ENCODE results near the gene FNDC7.
"Not testable (repeated sequence)": the region's sequence is repeated elsewhere in the genome, so short reads cannot be mapped to it uniquely, and the experiment has no call there.

Gene FNDC7

DNA sequence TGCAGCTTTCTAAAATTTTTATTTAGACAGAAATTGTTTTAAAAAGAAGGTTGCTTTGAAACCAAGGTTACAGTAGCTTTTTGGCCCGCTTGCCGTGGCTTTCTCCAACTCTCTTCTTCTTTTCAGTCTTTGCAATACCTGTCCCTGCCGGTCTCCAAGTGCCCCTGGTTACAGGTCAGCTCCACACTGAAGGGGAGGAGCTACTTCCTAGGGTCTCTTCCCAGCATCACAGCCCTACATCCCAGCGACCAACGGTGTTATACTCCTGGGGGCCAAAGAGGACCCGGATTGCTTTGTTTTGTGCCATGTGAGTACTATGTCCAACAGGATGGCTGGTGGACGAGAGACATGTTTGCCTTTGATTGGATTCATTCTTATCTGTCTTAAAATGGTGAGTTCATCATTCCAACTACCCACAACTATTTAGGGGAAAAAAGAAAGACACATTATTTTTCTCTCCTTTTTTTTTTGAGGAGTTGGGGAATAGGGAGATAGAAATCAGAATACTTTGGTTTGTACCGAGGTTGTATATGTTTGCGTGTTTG, at the start of gene FNDC7:
Gene FNDC7, plus strand, starts transcription at position 303 of the 545 bp plus-strand sequence. Its CDS starts 26 bp downstream, at position 329.
- H3K9ac ChIP-seq (ENCODE audit: low read length), result no peak within 1 kb of the TSS
- DNase-seq (ENCODE audit: low read depth), result no peak
- no peaks in the 10 kb centered on the region for H3K36me3 ChIP-seq (ENCODE audit: control insufficient read depth, insufficient read depth, low read length, severe bottlenecking)
- peaks cover 14% of the 10 kb centered on the region for H3K4me1 ChIP-seq (ENCODE audit: control insufficient read depth, insufficient read depth, low read length)
- H3K4me3 ChIP-seq (ENCODE audit: low read length), result no peak within 1 kb of the TSS
- no peaks in the 10 kb centered on the region for H3K27me3 ChIP-seq (replicated peaks; ENCODE audit: control insufficient read depth, insufficient read depth, low read length)
- no peaks in the 10 kb centered on the region for H3K9me3 ChIP-seq (ENCODE audit: control insufficient read depth, low read length)

DNA sequence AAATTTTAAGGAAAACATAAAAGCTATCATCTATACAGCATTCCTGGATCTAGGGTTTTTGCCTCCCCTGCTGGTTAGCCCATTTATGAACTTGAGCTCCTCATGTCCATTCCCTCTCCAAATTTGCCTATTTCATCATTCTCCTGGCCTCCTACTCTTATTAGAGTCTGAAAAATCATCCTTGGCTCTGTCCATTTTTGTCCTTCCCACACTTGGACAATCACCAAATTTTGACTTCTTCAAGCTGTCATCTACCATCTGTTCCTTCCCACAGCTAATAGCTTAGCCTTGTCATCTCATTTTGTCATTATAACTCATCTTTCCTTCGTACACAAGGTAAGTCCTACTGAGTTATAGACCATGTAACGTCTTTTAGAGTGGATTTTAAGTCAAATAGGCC, 49.6 kb upstream of the FNDC7 start:
- no peak for DNase-seq (ENCODE audit: low read depth)
- Histone ChIP-seq H3K36me3 (ENCODE audit: control insufficient read depth, insufficient read depth, low read length, severe bottlenecking) (no peaks in the 10 kb centered on the region), H3K27me3 (replicated peaks; ENCODE audit: control insufficient read depth, insufficient read depth, low read length) (no peaks in the 10 kb centered on the region), H3K9me3 (ENCODE audit: control insufficient read depth, low read length) (no peaks in the 10 kb centered on the region), H3K4me3 (ENCODE audit: low read length) (no peak overlapping the region), H3K9ac (ENCODE audit: low read length) (no peak overlapping the region), H3K4me1 (ENCODE audit: control insufficient read depth, insufficient read depth, low read length) (peaks cover 9% of the 10 kb centered on the region)

- no peak for DNase-seq (ENCODE audit: low read depth)
- H3K36me3 ChIP-seq (ENCODE audit: control insufficient read depth, insufficient read depth, low read length, severe bottlenecking), result no peaks in the 10 kb centered on the region
- H3K4me3 ChIP-seq (ENCODE audit: low read length), result no peak overlapping the region
- no peaks in the 10 kb centered on the region for H3K27me3 ChIP-seq (replicated peaks; ENCODE audit: control insufficient read depth, insufficient read depth, low read length)
- no peaks in the 10 kb centered on the region for H3K9me3 ChIP-seq (ENCODE audit: control insufficient read depth, low read length)
- H3K9ac ChIP-seq (ENCODE audit: low read length), result no peak overlapping the region
- peaks cover 9% of the 10 kb centered on the region for H3K4me1 ChIP-seq (ENCODE audit: control insufficient read depth, insufficient read depth, low read length)
Measured at GRCh38 chr1:108664481-108664880, 48.2 kb upstream of the FNDC7 start.

DNA sequence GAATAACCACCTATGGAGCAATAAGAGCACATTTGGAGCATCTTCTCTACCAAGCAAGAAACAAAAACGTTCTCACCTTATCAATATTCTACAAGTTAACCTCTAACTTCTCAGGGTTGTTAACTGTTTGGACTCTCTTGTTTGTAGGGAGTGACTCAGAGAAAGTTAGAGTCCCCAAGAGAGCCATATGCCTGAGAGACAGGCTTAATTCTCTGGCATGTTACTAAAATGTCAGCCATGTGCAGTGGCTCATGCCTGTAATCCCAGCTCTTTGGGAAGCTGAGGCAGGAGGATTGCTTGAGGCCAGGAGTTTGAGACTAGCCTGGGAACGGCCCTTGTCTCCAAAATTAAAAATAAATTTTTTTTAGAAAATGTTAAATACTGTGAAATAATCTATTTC, 47.6 kb upstream of the FNDC7 start:
- Histone ChIP-seq H3K27me3 (replicated peaks; ENCODE audit: control insufficient read depth, insufficient read depth, low read length) (no peaks in the 10 kb centered on the region), H3K4me3 (ENCODE audit: low read length) (no peak overlapping the region), H3K4me1 (ENCODE audit: control insufficient read depth, insufficient read depth, low read length) (peaks cover 10% of the 10 kb centered on the region), H3K36me3 (ENCODE audit: control insufficient read depth, insufficient read depth, low read length, severe bottlenecking) (no peaks in the 10 kb centered on the region), H3K9me3 (ENCODE audit: control insufficient read depth, low read length) (no peaks in the 10 kb centered on the region), H3K9ac (ENCODE audit: low read length) (no peak overlapping the region)
- DNase-seq (ENCODE audit: low read depth), result no peak

- Histone ChIP-seq H3K4me3 (ENCODE audit: low read length) (no peak overlapping the region), H3K36me3 (ENCODE audit: control insufficient read depth, insufficient read depth, low read length, severe bottlenecking) (no peaks in the 10 kb centered on the region), H3K9me3 (ENCODE audit: control insufficient read depth, low read length) (no peaks in the 10 kb centered on the region), H3K9ac (ENCODE audit: low read length) (no peak overlapping the region), H3K4me1 (ENCODE audit: control insufficient read depth, insufficient read depth, low read length) (peaks cover 16% of the 10 kb centered on the region), H3K27me3 (replicated peaks; ENCODE audit: control insufficient read depth, insufficient read depth, low read length) (no peaks in the 10 kb centered on the region)
- no peak for DNase-seq (ENCODE audit: low read depth)
Measured at GRCh38 chr1:108665771-108666170, 46.9 kb upstream of the FNDC7 start.

GRCh38 chr1:108667422-108667821, 45.3 kb upstream of the FNDC7 start:
- DNase-seq (ENCODE audit: low read depth); H3K36me3 ChIP-seq (ENCODE audit: control insufficient read depth, insufficient read depth, low read length, severe bottlenecking); H3K27me3 ChIP-seq (replicated peaks; ENCODE audit: control insufficient read depth, insufficient read depth, low read length); H3K4me3 ChIP-seq (ENCODE audit: low read length); H3K9ac ChIP-seq (ENCODE audit: low read length); H3K9me3 ChIP-seq (ENCODE audit: control insufficient read depth, low read length): not testable (repeated sequence)
- peaks cover 12% of the 10 kb centered on the region for H3K4me1 ChIP-seq (ENCODE audit: control insufficient read depth, insufficient read depth, low read length)

GRCh38 chr1:108668777-108669176, 43.9 kb upstream of the FNDC7 start:
- Histone ChIP-seq H3K9me3 (ENCODE audit: control insufficient read depth, low read length) (peaks cover 6% of the 10 kb centered on the region), H3K4me3 (ENCODE audit: low read length) (no peak overlapping the region), H3K9ac (ENCODE audit: low read length) (no peak overlapping the region), H3K4me1 (ENCODE audit: control insufficient read depth, insufficient read depth, low read length) (peaks cover 7% of the 10 kb centered on the region), H3K27me3 (replicated peaks; ENCODE audit: control insufficient read depth, insufficient read depth, low read length) (no peaks in the 10 kb centered on the region), H3K36me3 (ENCODE audit: control insufficient read depth, insufficient read depth, low read length, severe bottlenecking) (no peaks in the 10 kb centered on the region)
- DNase-seq (ENCODE audit: low read depth), result no peak

GRCh38 chr1:108669679-108670078, 43.0 kb upstream of the FNDC7 start:
- Histone ChIP-seq H3K36me3 (ENCODE audit: control insufficient read depth, insufficient read depth, low read length, severe bottlenecking) (no peaks in the 10 kb centered on the region), H3K9me3 (ENCODE audit: control insufficient read depth, low read length) (peaks cover 6% of the 10 kb centered on the region), H3K27me3 (replicated peaks; ENCODE audit: control insufficient read depth, insufficient read depth, low read length) (no peaks in the 10 kb centered on the region), H3K9ac (ENCODE audit: low read length) (no peak overlapping the region), H3K4me1 (ENCODE audit: control insufficient read depth, insufficient read depth, low read length) (peaks cover 7% of the 10 kb centered on the region), H3K4me3 (ENCODE audit: low read length) (no peak overlapping the region)
- no peak for DNase-seq (ENCODE audit: low read depth)

- H3K4me3 ChIP-seq (ENCODE audit: low read length), result no peak overlapping the region
Measured at GRCh38 chr1:108670131-108670773, 42.5 kb upstream of the FNDC7 start.

DNA sequence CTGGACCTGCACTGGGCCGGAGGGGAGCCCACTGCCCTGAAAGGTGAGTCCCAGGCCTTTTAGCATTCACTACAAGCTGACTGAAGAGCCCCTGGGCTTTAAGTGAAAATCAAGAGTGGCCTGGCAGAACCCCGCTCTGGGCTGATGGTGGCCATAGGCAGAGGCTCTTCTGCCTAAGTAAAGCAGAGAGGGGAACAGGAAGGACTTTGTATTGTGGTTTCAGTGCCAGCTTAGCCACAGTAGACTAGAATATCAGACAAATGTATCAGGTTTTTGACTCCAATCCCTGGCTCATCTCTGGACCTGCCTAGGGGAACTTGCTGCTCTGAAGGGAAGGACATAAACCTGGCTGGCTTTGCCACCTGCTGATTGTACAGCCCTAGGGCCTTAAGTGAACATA, 41.6 kb upstream of the FNDC7 start:
- no peak overlapping the region for H3K4me3 ChIP-seq (ENCODE audit: low read length)
- no peak for DNase-seq (ENCODE audit: low read depth)
- no peaks in the 10 kb centered on the region for H3K36me3 ChIP-seq (ENCODE audit: control insufficient read depth, insufficient read depth, low read length, severe bottlenecking)
- no peaks in the 10 kb centered on the region for H3K27me3 ChIP-seq (replicated peaks; ENCODE audit: control insufficient read depth, insufficient read depth, low read length)
- no peak overlapping the region for H3K9ac ChIP-seq (ENCODE audit: low read length)
- peaks cover 7% of the 10 kb centered on the region for H3K4me1 ChIP-seq (ENCODE audit: control insufficient read depth, insufficient read depth, low read length)
- peaks cover 6% of the 10 kb centered on the region for H3K9me3 ChIP-seq (ENCODE audit: control insufficient read depth, low read length)

More at GRCh38 chr1:108670131-108670773, 42.5 kb upstream of the FNDC7 start:
- H3K27me3 ChIP-seq (replicated peaks; ENCODE audit: control insufficient read depth, insufficient read depth, low read length), result no peaks in the 10 kb centered on the region
- H3K4me1 ChIP-seq (ENCODE audit: control insufficient read depth, insufficient read depth, low read length), result peaks cover 7% of the 10 kb centered on the region
- H3K9me3 ChIP-seq (ENCODE audit: control insufficient read depth, low read length), result peaks cover 6% of the 10 kb centered on the region
- peak; percentile 40 for DNase-seq (ENCODE audit: low read depth)
- no peaks in the 10 kb centered on the region for H3K36me3 ChIP-seq (ENCODE audit: control insufficient read depth, insufficient read depth, low read length, severe bottlenecking)
- H3K9ac ChIP-seq (ENCODE audit: low read length), result no peak overlapping the region

DNA sequence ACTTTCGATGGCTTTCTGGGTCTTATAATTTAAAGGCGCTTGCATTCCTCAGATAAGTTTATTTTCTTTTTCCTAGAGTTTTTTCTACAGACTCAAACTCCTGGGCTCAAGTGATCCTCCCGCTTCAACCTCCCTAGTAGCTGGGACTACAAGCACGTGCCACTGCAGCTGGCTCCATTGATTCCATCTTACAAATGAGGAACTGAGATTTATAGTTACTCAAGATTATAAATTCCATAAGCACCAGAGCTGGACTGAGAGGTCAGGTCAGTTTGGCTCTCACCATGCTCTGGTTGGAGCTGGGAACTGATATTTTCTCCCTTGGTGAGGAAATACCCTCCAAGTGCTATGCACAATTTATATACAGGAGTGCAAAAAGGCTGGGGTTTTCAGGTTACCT, 34.0 kb upstream of the FNDC7 start:
- Histone ChIP-seq H3K36me3 (ENCODE audit: control insufficient read depth, insufficient read depth, low read length, severe bottlenecking) (no peaks in the 10 kb centered on the region), H3K4me1 (ENCODE audit: control insufficient read depth, insufficient read depth, low read length) (no peaks in the 10 kb centered on the region), H3K9me3 (ENCODE audit: control insufficient read depth, low read length) (no peaks in the 10 kb centered on the region), H3K9ac (ENCODE audit: low read length) (no peak overlapping the region), H3K27me3 (replicated peaks; ENCODE audit: control insufficient read depth, insufficient read depth, low read length) (peaks cover 10% of the 10 kb centered on the region), H3K4me3 (ENCODE audit: low read length) (no peak overlapping the region)
- no peak for DNase-seq (ENCODE audit: low read depth)
